ENCODE measurements around the gene APOBR. TPM values are rescaled to one million over a fixed set of nuclear protein-coding genes. Genes with fewer than 3 reads are reported as not detected.

Gene APOBR
- total RNA-seq, 2 donors from 2014 or later = 4.2 to 4.3 TPM

- H3K36me3 Mint-ChIP-seq (ENCODE audit: low read depth) = no peaks in the 10 kb centered on the region
- H3K27me3 Mint-ChIP-seq = no peaks in the 10 kb centered on the region
- H3K4me3 Mint-ChIP-seq = no peak overlapping the region
- ATAC-seq (replicated peaks) = no peak
- H3K4me1 Mint-ChIP-seq = peaks cover 4% of the 10 kb centered on the region
- no peak overlapping the region for H3K27ac Mint-ChIP-seq
- H3K9me3 Mint-ChIP-seq = no peaks in the 10 kb centered on the region
Measured at GRCh38 chr16:28546626-28547025, 52.2 kb downstream of the APOBR start.

- no peak for ATAC-seq (replicated peaks)
- no peaks in the 10 kb centered on the region for H3K36me3 Mint-ChIP-seq (ENCODE audit: low read depth)
Measured at GRCh38 chr16:28548306-28548802, 53.9 kb downstream of the APOBR start.

More at GRCh38 chr16:28548306-28548802, 53.9 kb downstream of the APOBR start:
- Mint-ChIP-seq H3K9me3 (no peaks in the 10 kb centered on the region), H3K4me3 (no peak overlapping the region), H3K4me1 (peaks cover 4% of the 10 kb centered on the region), H3K27ac (no peak overlapping the region), H3K27me3 (no peaks in the 10 kb centered on the region)

Other genes starting within 250 kb of the APOBR start
- gene SBK1, start 202.1 kb upstream of the APOBR start, total RNA-seq = 10 to 100 TPM in 1 of 2 donors, 1 to 10 TPM in 1; 1.7 to 17.6 TPM
- gene NPIPB6, start 131.1 kb upstream of the APOBR start, total RNA-seq = 1 to 10 TPM; 2.9 to 5.1 TPM
- gene EIF3CL, start 90.8 kb upstream of the APOBR start, total RNA-seq = 100 to 1,000 TPM in 1 of 2 donors, 10 to 100 TPM in 1; 33.5 to 108 TPM
- gene NPIPB7, start 22.3 kb upstream of the APOBR start, total RNA-seq = not detected
- 10 to 100 TPM; 34.6 to 47.7 TPM for gene CLN3, start 2.6 kb upstream of the APOBR start, total RNA-seq
- gene IL27, start 12.2 kb downstream of the APOBR start, total RNA-seq = not detected
- not detected for gene NUPR1, start 44.3 kb downstream of the APOBR start, total RNA-seq
- gene SGF29, start 59.3 kb downstream of the APOBR start, total RNA-seq = 10 to 100 TPM; 14.7 to 18.5 TPM
- gene SULT1A2, start 102.4 kb downstream of the APOBR start, total RNA-seq = under 1 TPM in 1 of 2 donors, not detected in 1; 0.48 TPM
- 1 to 10 TPM; 5.9 to 7.1 TPM for gene SULT1A1, start 115.4 kb downstream of the APOBR start, total RNA-seq
- gene NPIPB8, start 143.4 kb downstream of the APOBR start, total RNA-seq = not detected
- gene EIF3C, start 216.8 kb downstream of the APOBR start, total RNA-seq = 100 to 1,000 TPM; 356 to 481 TPM